Sigmoid colon (tissue), 7 donors: ENCODE data around the gene NEDD9. TPM values are rescaled to one million over a fixed set of nuclear protein-coding genes. Genes with fewer than 3 reads are reported as not detected.

Source experiments
- DNase-seq: peaks from one replicate; pipeline ENCODE4 v3.0.0-alpha.2; 2019
- H3K27ac ChIP-seq, 4 donors: fragments of 200-600 bp; sonication (generic); one replicate each; pipeline ENCODE4 v1.5.1; 2016 to 2019; ENCODE audit warnings: mild to moderate bottlenecking in 1 of 4
- H3K27me3 ChIP-seq, 3 donors: fragments of 200-600 bp; sonication (generic); one replicate each; pipeline ENCODE4 v1.5.1; 2019; ENCODE audit warnings: mild to moderate bottlenecking in 1 of 3
- H3K36me3 ChIP-seq, 4 donors: fragments of 200-600 bp; sonication (generic); one replicate each; pipeline ENCODE4 v1.5.1; 2016 to 2019
- H3K4me1 ChIP-seq, 4 donors: fragments of 200-600 bp; sonication (generic); one replicate each; pipeline ENCODE4 v1.5.1; 2017 to 2019
- H3K4me3 ChIP-seq, 4 donors: fragments of 200-600 bp; sonication (generic); one replicate each; pipeline ENCODE4 v1.5.1; 2017 to 2019; ENCODE audit warnings: mild to moderate bottlenecking in 2 of 4, moderate library complexity in 1 of 4
- H3K9me3 ChIP-seq, 4 donors: fragments of 200-600 bp in 3 of 4; sonication (generic) in 3 of 4; one replicate each; pipeline versions ENCODE4 v1.5.1 to v1.6.1; 2013 to 2019
- EP300 ChIP-seq, 4 donors: sonication (generic); formaldehyde crosslinking; IDR thresholded peaks; one replicate each; pipeline ENCODE4 v1.6.1; 2017; ENCODE audit warnings: antibody characterized with exemption in 4 of 4
- POLR2A ChIP-seq, 2 donors: fragments of 450-650 bp; IDR thresholded peaks; one replicate each; pipeline ENCODE4 v1.6.1; 2016; ENCODE audit warnings: antibody characterized with exemption in 2 of 2, mild to moderate bottlenecking in 2 of 2, moderate library complexity in 2 of 2
- POLR2AphosphoS5 ChIP-seq, 4 donors: sonication (generic); formaldehyde crosslinking; IDR thresholded peaks; one replicate each; pipeline ENCODE4 v1.6.1; 2017; ENCODE audit warnings: antibody characterized with exemption in 4 of 4
- WGBS, 2 donors: extraction: QIAGEN DNeasy Blood & Tissue Kit; methylation state at CpG; one replicate each; pipeline ENCODE4 v1.1.7; 2013; 5-methylcytosine and 5-hydroxymethylcytosine counted together
- intact Hi-C: fragments of 100-400 bp; cut with DNase I; formaldehyde crosslinking; loops from one replicate; pipeline ENCODE4 v1.15.1; 2023
- polyA plus RNA-seq, 3 donors: library from polyadenylated mRNA; stranded (reverse); fragments of 200-250 nt; gene quantifications; one replicate each; pipeline ENCODE4 v1.2.3, GENCODE V29; 2013
- total RNA-seq, 4 donors: library from RNA; depleted of rRNA; stranded (reverse); fragments of >200 nt; gene quantifications; one replicate each; pipeline ENCODE4 v1.1.0, GENCODE V29; 2016
- TF ChIP-seq, protein P1 (sequence below), 4 experiments: fragments of 450-650 bp in 3 of 4; fragments of 200-600 bp in 1 of 4; IDR thresholded peaks; one replicate each; pipeline ENCODE4 v1.5.1; 2016 to 2019; ENCODE audit warnings: antibody characterized with exemption in 4 of 4, mild to moderate bottlenecking in 3 of 4, moderate library complexity in 2 of 4
- donor health status: healthy with polysubstance abuse.
- donor health status: Bipolar disorder and iron deficiency.
- donor health status: healthy.

NEDD9 gene
- total and polyA plus RNA-seq, 7 donors = 13.8 to 42.5 (median 21.4) TPM

GRCh38 chr6:11224252-11224965 lies 8.1 kb downstream of the NEDD9 start:
- peak overlapping the region in 2 of 4 donors; percentile 36 to 51 for H3K27ac ChIP-seq
- H3K9me3 ChIP-seq = no peaks in the 10 kb centered on the region
- H3K4me1 ChIP-seq = peaks cover 0 to 37% (median 11%) of the 10 kb centered on the region in 4 donors
- no peaks in the 10 kb centered on the region for H3K36me3 ChIP-seq
- intact Hi-C loops = no loop called here
- no peak overlapping the region for H3K4me3 ChIP-seq
- DNase-seq = no peak
- no peaks in the 10 kb centered on the region for H3K27me3 ChIP-seq
- WGBS, 2 donors = 73 to 83% methylated on average over 9 of the region's 9 CpGs
- TF ChIP-seq POLR2AphosphoS5 (IDR thresholded peaks at IDR 0.05) = no peak
- TF ChIP-seq, protein P1, sequence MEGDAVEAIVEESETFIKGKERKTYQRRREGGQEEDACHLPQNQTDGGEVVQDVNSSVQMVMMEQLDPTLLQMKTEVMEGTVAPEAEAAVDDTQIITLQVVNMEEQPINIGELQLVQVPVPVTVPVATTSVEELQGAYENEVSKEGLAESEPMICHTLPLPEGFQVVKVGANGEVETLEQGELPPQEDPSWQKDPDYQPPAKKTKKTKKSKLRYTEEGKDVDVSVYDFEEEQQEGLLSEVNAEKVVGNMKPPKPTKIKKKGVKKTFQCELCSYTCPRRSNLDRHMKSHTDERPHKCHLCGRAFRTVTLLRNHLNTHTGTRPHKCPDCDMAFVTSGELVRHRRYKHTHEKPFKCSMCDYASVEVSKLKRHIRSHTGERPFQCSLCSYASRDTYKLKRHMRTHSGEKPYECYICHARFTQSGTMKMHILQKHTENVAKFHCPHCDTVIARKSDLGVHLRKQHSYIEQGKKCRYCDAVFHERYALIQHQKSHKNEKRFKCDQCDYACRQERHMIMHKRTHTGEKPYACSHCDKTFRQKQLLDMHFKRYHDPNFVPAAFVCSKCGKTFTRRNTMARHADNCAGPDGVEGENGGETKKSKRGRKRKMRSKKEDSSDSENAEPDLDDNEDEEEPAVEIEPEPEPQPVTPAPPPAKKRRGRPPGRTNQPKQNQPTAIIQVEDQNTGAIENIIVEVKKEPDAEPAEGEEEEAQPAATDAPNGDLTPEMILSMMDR (IDR thresholded peaks at IDR 0.05) = no peak
- no peak for TF ChIP-seq POLR2A (IDR thresholded peaks at IDR 0.05)
- no peak for TF ChIP-seq EP300 (IDR thresholded peaks at IDR 0.05)

DNA sequence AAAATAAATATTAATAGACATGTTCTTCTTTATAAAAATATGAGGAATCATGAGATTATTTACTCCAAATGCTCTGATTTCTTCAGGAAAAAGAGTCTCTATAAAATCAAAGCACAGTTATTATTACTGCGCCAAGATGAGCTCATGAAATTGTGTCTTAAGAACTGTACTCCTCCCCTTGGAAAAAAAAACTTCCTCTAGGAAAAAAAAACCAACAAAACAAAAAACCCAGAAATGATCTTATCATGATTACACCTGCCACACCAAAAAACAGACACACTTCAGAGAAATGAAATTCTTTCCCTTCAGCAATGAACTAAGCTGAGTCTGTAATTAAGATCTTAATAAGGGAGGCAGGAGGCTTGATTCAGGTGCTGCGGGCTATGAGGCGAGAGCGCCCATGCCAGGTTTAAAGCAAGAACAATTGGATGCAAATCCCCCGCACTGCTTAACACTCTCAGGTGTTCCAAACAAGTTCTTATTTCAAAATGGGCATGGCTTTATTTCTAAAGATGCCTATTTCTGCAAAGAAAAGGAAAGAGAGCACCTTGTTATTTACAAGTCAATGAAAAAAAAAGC lies 9.1 kb downstream of the NEDD9 start:
- intact Hi-C loops = no loop called here
- no peak overlapping the region for H3K4me3 ChIP-seq

DNA sequence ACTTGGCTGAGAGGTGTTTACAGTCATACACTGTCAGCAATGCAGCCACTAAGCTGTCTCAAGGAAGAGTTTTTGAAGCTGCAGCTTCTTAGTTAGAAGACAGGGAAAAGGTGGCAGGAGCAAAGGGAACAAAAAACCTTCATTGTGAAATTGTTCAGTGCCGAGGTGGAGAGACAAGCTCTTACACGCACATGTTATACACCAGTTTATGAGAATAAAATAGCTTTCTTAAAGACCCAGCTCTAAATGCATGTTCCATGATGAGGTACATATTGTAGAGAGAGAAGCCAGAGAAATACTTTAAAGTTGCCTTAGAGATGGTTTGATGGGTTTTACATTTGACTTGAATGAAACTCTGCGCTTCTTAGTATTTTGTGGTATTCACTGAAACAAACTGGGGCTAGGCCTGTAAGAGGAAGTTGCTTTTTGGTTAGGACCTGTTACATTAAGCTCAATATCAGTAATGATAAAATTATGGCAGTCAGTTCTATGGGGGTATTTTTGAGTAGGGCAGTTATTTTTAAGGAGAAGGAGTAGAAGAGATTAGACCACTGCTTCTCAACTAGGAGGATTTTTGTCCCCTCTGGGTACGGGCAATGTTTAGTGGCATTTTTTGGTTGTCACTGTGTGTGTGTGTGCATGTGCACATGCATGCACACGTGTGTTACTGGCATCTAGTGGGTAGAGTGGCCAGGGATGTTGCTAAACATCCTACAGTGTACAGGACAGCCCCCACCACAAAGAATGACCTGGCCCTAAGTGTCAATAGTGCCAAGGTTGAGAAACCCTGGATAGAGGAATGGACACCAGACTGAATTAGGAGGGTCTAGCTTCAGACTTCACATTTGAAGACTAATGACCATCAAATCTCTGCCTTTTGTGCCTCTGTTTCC lies 9.8 kb downstream of the NEDD9 start:
- Histone ChIP-seq H3K27ac (peak overlapping the region in 2 of 4 donors; percentile 48 to 81), H3K9me3 (no peaks in the 10 kb centered on the region), H3K4me1 (peaks cover 0 to 40% (median 18%) of the 10 kb centered on the region in 4 donors), H3K36me3 (no peaks in the 10 kb centered on the region), H3K27me3 (no peaks in the 10 kb centered on the region), H3K4me3 (no peak overlapping the region)
- DNase-seq = no peak
- 45 to 75% methylated on average over 5 of the region's 5 CpGs for WGBS, 2 donors
- intact Hi-C loops = no loop called here
- TF ChIP-seq POLR2A (IDR thresholded peaks at IDR 0.05) = no peak
- no peak for TF ChIP-seq POLR2AphosphoS5 (IDR thresholded peaks at IDR 0.05)
- TF ChIP-seq, protein P1 (IDR thresholded peaks at IDR 0.05) = no peak
- TF ChIP-seq EP300 (IDR thresholded peaks at IDR 0.05) = no peak

More for the DNA sequence above, 9.1 kb downstream of the NEDD9 start:
- Histone ChIP-seq H3K9me3 (no peaks in the 10 kb centered on the region), H3K27me3 (no peaks in the 10 kb centered on the region), H3K27ac (peak overlapping the region in 2 of 4 donors; percentile 51 to 81), H3K4me1 (peaks cover 0 to 37% (median 11%) of the 10 kb centered on the region in 4 donors), H3K36me3 (no peaks in the 10 kb centered on the region)
- WGBS, 2 donors = 68 to 84% methylated on average over 5 of the region's 5 CpGs
- no peak for TF ChIP-seq POLR2AphosphoS5 (IDR thresholded peaks at IDR 0.05)
- TF ChIP-seq EP300 (IDR thresholded peaks at IDR 0.05) = no peak
- TF ChIP-seq, protein P1 (IDR thresholded peaks at IDR 0.05) = no peak
- no peak for TF ChIP-seq POLR2A (IDR thresholded peaks at IDR 0.05)
- no peak for DNase-seq

DNA sequence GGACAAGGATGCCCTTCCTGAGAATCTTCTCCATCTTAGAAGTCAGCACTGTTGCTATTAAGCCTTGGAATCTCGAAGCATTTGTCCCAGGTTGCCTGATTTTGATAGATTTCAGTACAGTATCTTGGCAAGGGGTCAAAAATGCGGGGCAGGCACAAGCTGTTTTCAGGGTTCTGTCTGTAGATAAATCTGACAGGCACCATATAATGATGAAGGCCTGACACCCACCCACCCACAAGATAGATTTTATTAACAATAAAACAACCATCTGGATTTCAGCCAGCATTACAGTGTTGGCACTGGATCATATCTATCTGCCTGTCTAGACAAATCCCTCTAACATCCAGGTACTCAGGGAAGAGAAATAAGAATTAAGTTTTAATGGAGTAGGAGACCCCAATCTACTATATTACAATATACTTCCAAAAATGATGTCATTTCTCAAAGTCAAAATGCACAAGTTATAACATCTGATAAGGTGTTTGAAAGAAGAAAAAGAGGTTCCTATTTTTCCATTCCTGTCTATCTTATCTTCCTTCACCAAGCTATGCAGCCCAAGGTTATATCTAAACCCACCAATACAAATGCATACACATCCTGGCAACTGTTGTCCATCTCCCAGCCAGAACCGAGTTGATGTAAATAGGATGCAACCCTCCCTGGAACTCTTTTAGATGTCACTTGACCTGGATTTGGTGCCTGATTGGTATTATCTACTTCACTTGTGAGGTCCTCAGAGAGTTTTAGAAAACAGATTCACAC lies 10.7 kb downstream of the NEDD9 start:
- Histone ChIP-seq H3K4me3 (no peak overlapping the region), H3K4me1 (peaks cover 0 to 48% (median 26%) of the 10 kb centered on the region in 4 donors)

More for the DNA sequence above, 10.7 kb downstream of the NEDD9 start:
- H3K9me3 ChIP-seq = no peaks in the 10 kb centered on the region
- H3K36me3 ChIP-seq = no peaks in the 10 kb centered on the region
- TF ChIP-seq, protein P1 (IDR thresholded peaks at IDR 0.05) = no peak
- TF ChIP-seq POLR2A (IDR thresholded peaks at IDR 0.05) = no peak
- no peak for TF ChIP-seq POLR2AphosphoS5 (IDR thresholded peaks at IDR 0.05)
- TF ChIP-seq EP300 (IDR thresholded peaks at IDR 0.05) = no peak
- 54 to 70% methylated on average over 3 of the region's 3 CpGs for WGBS, 2 donors
- DNase-seq = no peak
- H3K27me3 ChIP-seq = no peaks in the 10 kb centered on the region
- peak overlapping the region in 2 of 4 donors; percentile 1 to 81 for H3K27ac ChIP-seq
- intact Hi-C loops = no loop called here
